Activated CD8-positive, alpha-beta memory T cell treated with anti-CD3 and anti-CD28 coated beads, Interleukin-2, amount 10 ng/mL, durations not matched to agents 7 days and 5 days (primary cell): ENCODE results near the gene VAV3. TPM values are rescaled to one million over a fixed set of nuclear protein-coding genes. Genes with fewer than 3 reads are reported as not detected.

Source experiments
- ATAC-seq: fragments of 150-1000 bp; cut with Tn5 transposase; one replicate; pipeline ENCODE4 v1.10.0; 2021; ENCODE audit warnings: moderate library complexity
- CTCF ChIA-PET: fragments of 350-600 bp; sonication (Branson Sonifier 250); formaldehyde crosslinking; loops from one replicate; lab custom pipeline; 2021; ENCODE audit warnings: antibody characterized with exemption; lab: Charles Lee
- DNase-seq: peaks from one replicate; pipeline ENCODE4 v3.0.0-alpha.2; 2020
- H3K27ac Mint-ChIP-seq: one replicate; pipeline ENCODE4 v1.8.0; 2021; ENCODE audit warnings: mild to moderate bottlenecking, mixed read lengths
- H3K27me3 Mint-ChIP-seq: one replicate; pipeline ENCODE4 v1.8.0; 2021; ENCODE audit warnings: mixed read lengths
- H3K36me3 Mint-ChIP-seq: one replicate; pipeline ENCODE4 v1.8.0; 2021; ENCODE audit warnings: mild to moderate bottlenecking, mixed read lengths
- H3K4me1 Mint-ChIP-seq: one replicate; pipeline ENCODE4 v1.8.0; 2021; ENCODE audit warnings: mixed read lengths
- H3K4me3 Mint-ChIP-seq: one replicate; pipeline ENCODE4 v1.8.0; 2021; ENCODE audit warnings: mild to moderate bottlenecking, moderate library complexity, mixed read lengths
- H3K9me3 Mint-ChIP-seq: one replicate; pipeline ENCODE4 v1.8.0; 2022; ENCODE audit warnings: low read depth, mixed read lengths
- microRNA-seq: library from miRNA; unstranded; fragments of <30 nt; microRNA quantifications from one replicate; pipeline ENCODE4 v1.2.0, GENCODE V29; 2022
- total RNA-seq, 2 experiments: library from RNA; stranded (reverse); gene quantifications; one replicate each; pipeline ENCODE4 v1.2.3, GENCODE V29; 2021

Gene VAV3
- total RNA-seq, 2 experiments from 2014 or later, result 3.1 to 4.5 TPM

- CTCF ChIA-PET, result no interaction called here
- Mint-ChIP-seq H3K27ac (no peak overlapping the region), H3K36me3 (no peaks in the 10 kb centered on the region), H3K9me3 (no peaks in the 10 kb centered on the region), H3K4me3 (no peak overlapping the region), H3K27me3 (peaks cover 3% of the 10 kb centered on the region), H3K4me1 (no peaks in the 10 kb centered on the region)
- ATAC-seq (no peak), DNase-seq (no peak)
Observed at GRCh38 chr1:107526524-107527198, 438.3 kb downstream of the VAV3 start.

DNA sequence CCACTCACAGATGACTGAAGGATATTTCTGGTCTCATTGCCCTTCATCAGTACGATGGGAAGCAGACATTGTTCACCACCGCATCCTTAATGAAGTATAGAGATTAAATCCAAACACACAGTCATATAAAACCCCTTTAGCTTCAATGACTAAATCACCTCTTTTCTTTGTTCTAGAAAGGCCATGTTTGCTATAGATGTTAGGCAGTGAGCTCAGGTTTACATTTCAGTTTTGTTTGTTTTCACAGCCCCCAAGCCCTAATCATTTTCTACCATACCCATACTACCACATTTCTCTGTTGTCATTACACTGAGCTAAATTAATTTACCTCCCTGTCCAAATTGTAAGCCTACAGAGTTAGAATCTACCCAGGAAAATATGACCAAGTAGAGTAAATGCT is 439.0 kb downstream of the VAV3 start:
- DNase-seq (no peak), ATAC-seq (no peak)
- Mint-ChIP-seq H3K27ac (no peak overlapping the region), H3K27me3 (peaks cover 3% of the 10 kb centered on the region), H3K36me3 (no peaks in the 10 kb centered on the region), H3K4me3 (no peak overlapping the region), H3K9me3 (no peaks in the 10 kb centered on the region), H3K4me1 (no peaks in the 10 kb centered on the region)
- CTCF ChIA-PET, result no interaction called here

GRCh38 chr1:107525145-107525544 is 439.8 kb downstream of the VAV3 start:
- ATAC-seq (no peak), DNase-seq (no peak)
- Mint-ChIP-seq H3K9me3 (no peaks in the 10 kb centered on the region), H3K4me3 (no peak overlapping the region), H3K36me3 (no peaks in the 10 kb centered on the region), H3K27me3 (peaks cover 3% of the 10 kb centered on the region), H3K4me1 (no peaks in the 10 kb centered on the region), H3K27ac (no peak overlapping the region)
- CTCF ChIA-PET, result no interaction called here

GRCh38 chr1:107524301-107524700 is 440.7 kb downstream of the VAV3 start:
- Mint-ChIP-seq H3K4me3 (no peak overlapping the region), H3K27ac (no peak overlapping the region), H3K9me3 (no peaks in the 10 kb centered on the region), H3K27me3 (peaks cover 3% of the 10 kb centered on the region), H3K4me1 (no peaks in the 10 kb centered on the region), H3K36me3 (no peaks in the 10 kb centered on the region)
- CTCF ChIA-PET, result no interaction called here
- no peak for DNase-seq
- no peak for ATAC-seq

GRCh38 chr1:107523736-107524135 is 441.2 kb downstream of the VAV3 start:
- H3K27me3 Mint-ChIP-seq, result peaks cover 3% of the 10 kb centered on the region
- CTCF ChIA-PET, result no interaction called here
- H3K27ac Mint-ChIP-seq, result no peak overlapping the region
- ATAC-seq, result no peak
- H3K36me3 Mint-ChIP-seq, result no peaks in the 10 kb centered on the region
- H3K4me1 Mint-ChIP-seq, result no peaks in the 10 kb centered on the region
- H3K9me3 Mint-ChIP-seq, result no peaks in the 10 kb centered on the region
- DNase-seq, result no peak
- H3K4me3 Mint-ChIP-seq, result no peak overlapping the region

- Mint-ChIP-seq H3K4me3 (no peak overlapping the region), H3K36me3 (no peaks in the 10 kb centered on the region), H3K4me1 (no peaks in the 10 kb centered on the region), H3K27ac (no peak overlapping the region), H3K27me3 (peaks cover 3% of the 10 kb centered on the region), H3K9me3 (no peaks in the 10 kb centered on the region)
- DNase-seq (no peak), ATAC-seq (no peak)
- CTCF ChIA-PET, result no interaction called here
Observed at GRCh38 chr1:107523061-107523460, 441.9 kb downstream of the VAV3 start.

Small RNAs within 50 kb of the gene (microRNA-seq; reads per million reads assigned to microRNA genes)
- gene MIR7852, result not detected

Other genes with a start within 250 kb of the VAV3 start
- gene SLC25A24, start 235.2 kb upstream of the VAV3 start, total RNA-seq, result 10 to 100 TPM; 24.8 to 25.7 TPM